Limb (tissue), 2 donors: ENCODE data around the gene ITPRIP.

Experiments
- DNase-seq, 2 donors: peaks; one replicate each; pipeline ENCODE4 v3.0.0-alpha.2; 2016; ENCODE audit errors: extremely low spot score in 2 of 2

The ITPRIP gene

DNA sequence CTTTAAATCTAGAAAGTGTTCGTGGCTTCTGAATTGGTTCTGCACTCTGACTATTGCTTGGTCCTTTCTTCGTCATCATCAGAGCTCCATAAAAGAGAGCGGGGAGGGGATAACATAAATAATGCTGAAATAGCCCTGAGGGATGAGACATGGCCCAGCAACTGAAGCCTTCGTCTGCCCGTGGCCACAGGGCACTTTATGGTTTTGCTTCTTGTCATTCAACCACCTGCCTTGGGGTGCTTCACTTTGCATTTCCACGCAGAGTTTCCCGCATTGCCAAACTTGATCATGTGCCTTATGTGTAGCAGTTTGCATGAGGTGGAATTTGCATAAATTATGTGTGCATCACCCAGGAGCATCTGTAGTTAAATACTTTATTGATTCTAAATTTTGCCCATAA is 53.4 kb downstream of the ITPRIP start:
- no peak for DNase-seq

DNA sequence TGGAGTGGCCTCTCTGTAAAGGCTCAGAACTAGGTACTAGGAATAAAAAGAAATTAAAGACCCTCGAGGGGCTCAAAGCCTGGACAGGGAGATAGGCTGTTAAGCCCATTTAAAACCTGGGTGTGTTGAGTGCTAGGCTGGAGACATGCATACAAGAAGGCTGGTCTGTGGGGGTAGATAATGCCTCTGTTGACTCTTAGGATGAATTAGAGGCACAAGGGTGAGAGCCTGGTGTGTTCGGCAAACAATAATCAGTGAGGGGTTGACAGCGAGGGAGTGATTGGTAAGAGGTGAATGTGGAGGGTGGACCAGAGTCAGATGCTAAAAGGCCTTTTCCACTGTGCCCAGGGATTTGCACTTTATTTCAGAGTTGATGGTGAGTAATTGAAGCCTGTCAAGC is 56.6 kb downstream of the ITPRIP start:
- DNase-seq: no peak

DNA sequence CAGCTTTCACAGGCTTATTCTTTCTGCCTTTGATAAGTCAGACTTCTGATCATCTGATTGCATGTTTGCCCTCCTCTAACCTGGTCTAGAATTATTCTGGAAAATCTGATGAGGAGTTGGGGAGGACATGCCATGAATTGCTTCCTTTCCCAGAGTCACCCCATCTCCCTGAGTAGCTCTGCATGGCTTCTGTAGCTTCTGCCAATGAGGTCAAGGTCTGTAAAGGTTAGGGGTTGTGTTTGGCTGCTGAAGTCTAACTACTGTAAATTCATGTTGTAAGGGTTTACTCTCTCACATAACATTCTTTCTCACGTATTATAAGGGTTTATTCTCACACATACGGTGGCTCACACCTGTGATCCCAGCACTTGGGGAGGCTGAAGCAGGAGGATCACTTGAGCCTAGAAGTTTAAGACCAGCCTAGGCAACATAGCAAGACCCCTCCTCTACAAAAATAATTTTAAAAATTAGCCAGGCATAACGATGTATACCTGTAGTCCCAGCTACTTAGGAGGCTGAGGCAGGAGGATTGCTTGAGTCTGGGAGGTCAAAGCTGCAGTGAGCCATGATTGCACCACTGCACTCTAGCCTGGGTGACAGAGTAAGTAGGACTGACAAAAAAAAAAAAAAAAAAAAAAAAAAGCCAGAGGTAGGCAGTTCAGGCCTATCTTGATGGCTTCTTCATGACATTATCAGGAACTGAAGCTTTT is 58.6 kb downstream of the ITPRIP start:
- DNase-seq: no peak

DNA sequence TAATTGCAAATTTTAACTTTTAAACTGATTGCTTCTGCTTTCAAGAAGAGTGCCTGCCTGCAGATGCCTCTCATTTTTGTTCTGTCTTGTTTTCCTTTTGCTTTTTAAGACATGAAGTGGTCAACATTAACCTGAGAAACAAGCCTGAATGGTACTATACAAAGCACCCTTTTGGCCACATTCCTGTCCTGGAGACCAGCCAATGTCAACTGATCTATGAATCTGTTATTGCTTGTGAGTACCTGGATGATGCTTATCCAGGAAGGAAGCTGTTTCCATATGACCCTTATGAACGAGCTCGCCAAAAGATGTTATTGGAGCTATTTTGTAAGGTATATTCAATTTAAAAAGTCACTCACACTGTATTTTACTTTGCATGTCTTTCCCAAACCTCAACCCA is 60.5 kb downstream of the ITPRIP start:
- DNase-seq: no peak

DNA sequence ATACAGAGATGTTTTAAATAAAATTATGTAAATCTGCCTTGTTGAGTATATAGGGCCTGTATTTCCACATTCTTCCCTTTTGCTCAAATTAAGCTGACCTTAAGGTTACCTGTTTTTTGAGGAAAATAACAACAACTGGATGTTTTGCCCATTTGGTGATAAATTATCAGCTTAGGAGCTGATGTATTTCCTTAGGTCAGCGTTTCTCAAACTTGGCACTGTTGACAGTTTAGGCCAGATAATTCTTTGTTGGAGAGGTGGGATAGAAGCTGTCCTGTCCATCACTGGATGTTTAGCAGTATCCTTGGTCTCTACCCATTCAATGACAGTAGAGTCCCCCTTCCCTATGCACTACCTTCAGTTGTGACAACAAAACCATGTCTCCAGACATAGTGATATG is 62.1 kb downstream of the ITPRIP start:
- DNase-seq: no peak

DNA sequence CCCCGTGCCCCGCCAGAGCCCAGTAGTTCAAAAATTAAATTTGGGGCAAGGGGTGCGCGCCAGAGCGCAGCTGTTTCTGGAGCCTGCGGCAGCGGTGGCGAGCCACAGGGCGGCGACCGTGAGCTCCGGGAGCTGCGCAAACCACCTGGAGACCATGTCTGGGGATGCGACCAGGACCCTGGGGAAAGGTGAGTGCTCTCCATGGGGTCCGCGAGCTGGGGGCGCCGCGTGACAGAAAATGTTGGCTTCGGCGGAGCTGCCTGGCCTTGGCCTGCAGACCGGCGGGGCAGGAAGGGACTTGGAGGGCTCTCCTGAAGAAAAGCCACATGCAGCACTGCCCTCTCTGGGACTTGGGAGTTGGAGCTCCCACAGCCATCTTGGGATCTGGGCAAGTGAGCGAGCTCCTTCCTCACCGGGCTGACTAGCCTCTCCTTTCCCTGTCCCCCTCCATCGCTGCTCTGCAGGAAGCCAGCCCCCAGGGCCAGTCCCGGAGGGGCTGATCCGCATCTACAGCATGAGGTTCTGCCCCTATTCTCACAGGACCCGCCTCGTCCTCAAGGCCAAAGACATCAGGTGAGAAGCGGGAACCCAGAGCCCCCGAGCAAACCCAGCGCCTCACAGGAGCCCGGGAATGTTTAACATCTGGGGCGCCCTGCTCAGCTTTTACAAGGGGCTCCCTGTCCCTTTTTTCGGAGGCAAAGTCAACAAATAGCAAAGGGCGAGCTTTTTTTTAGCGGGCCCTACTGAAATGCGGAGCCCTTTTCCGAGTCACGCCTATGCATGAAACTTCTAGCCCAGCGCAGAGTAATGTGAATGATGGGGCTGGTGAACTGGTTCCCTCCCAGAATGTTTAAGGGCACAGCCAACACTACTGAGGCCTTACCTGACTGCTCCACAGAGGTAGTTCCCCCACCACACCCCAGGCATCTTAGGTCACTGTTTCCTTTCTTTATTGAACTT is 63.2 kb downstream of the ITPRIP start:
- peak in 1 of 2 donors; percentile 71 for DNase-seq

DNA sequence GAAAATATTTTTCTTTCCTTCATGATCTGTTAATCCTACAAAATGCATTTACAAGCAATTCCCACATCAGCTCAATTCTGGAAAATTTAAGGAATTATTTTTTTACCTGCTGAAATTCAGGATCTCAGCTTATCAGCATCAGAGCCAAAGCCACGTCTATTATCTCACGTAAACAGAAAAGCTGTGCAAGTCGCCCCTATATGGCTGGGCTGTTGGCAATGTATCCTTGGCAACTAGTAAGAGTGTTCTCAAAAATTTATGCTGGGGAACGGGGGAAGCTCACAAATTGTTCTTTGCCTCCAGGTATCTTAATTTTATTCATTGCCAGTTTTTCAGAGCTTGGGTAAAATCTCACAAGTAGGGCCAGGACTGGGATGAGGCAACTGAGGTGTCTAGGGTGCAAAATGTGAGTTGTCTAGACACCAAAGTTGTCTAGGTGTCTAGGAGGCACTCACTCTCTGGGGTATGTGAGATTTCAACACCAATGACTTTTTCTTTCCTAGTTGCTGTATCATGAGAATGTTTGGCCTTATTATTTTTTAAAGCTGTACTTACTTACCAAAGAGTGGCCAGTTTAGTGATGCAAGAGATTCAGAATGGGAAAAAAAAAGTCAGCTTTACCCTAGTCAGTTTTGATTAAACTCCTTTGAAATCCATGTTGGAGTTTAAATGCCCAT is 64.2 kb downstream of the ITPRIP start:
- DNase-seq: no peak

DNA sequence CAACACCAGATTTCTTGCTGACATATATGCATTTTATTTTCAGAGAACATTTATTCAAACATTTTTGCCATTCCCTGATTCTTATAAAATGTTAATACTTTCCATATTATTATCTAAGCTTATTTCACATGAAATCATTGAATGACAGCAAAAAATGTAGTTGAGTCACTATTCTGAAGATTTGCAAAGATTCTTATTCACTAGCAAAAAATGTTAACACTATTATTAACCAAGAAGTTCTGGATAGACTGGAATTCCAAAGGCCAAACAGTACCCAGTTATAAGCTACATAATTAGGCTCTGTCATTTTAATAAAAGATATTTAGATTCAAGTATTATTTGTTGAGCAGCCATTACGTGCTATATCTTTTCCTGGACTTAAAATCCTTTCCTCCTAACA is 65.0 kb downstream of the ITPRIP start:
- no peak for DNase-seq

DNA sequence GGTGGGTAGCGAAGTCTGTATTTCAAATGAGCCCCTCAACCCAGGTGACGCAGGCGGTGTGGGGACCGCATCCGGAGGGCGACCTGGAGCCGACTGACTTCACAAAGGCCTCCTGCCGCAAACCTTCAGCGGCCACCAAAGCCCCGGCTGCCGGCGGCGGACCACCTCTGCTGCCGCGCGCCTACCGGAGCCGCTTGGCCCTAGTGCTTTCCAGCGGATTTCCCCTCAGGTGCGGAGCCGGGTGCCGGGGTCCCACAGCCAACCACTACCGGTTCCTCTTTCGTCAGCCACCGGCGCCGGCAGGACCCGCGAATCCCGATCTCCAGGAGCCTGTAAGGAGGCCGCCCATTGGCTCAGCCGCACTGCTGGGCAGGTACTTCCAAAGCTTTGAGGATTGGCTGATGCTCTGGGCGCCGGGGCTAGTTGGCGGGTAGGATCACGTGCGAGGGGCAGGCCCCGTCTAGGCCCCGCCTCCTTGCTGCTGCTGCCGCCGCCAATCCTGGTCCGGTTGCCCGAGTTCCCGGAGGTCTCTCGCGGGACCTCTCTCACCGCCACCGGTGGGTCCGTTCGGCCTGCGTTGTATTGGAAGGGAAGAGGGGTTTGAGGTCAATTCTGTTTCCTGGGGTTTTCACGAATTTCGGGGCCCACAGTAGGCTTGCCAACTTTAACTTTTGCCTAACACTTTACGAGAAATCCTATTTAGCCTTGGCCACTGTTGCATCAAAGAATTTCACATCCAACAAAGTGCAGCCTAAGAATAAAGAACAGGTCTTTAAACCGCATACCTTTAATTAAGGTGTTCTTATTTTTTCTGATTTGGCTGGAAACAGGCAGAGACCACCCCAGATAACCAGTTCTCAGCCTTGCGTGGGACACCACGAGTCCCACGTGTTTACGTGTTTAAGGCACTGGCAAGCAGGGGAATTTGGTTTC is 69.3 kb downstream of the ITPRIP start, which contains the start of gene GSTO2:
Gene GSTO2 (plus strand): TSS at position 472 of the 933 bp plus-strand sequence. CDS start 5,732 bp downstream, outside the sequence.
- peak; percentile 98 to 99 for DNase-seq

DNA sequence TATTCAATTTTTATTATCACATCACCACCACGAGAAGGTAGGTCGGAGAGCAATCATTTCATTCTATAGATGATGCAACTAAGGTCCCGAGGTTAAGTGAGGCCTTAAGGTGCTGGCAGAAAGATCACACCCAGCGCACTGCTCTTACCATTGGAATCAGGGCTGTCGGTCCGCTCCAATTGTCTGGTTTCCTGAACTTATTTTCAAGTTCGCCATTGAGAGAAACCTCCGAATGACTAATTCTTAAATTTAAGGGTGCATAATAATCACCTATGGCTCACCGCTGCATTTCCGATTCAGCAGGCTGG is 69.9 kb downstream of the ITPRIP start:
- DNase-seq: no peak

DNA sequence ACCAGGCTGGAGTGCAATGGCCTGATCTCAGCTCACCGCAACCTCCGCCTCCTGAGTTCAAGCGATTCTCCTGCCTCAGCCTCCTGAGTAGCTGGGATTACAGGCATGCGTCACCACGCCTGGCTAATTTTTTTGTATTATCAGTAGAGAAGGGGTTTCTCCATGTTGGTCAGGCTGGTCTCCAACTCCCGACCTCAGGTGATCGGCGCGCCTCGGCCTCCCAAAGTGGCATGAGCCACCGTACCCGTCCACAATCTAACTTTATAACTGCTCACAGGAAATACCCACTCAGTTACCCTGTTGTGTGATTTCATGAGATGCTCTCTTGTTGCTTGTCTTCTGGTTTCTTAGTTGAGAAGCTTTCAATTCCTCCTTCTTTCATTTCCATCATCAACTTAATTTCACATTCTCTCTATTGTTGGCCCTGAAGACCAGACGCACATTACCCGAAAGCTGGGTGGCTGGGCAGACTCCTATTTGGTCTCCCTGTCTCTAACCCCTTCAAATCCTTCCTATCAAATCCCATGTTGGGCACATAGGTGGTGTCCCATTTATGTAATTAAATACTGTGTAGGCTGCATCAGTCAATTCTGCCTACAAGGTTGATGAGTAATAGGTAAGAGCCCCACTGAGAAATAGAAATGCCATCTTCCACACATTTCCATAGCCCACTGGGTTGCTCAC is 70.4 kb downstream of the ITPRIP start:
- DNase-seq: no peak

DNA sequence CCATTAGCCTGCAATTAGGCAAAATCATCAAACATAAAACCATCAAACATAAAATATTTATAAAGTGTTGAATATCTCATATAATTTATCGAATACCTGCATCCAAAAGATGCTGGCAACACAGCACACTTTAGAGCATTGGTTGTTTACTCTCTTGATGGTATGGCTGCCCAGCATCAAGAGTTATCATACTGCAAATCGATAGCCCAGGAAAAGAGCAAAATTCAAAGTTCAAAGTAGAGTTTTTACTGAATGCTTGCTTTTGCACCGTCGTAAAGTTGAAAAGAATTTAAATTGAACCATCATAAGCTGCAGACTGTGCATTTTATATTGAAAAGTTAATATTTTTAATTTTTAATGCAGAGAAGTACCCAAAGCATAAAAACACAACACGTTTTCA is 73.5 kb downstream of the ITPRIP start:
- DNase-seq: no peak

DNA sequence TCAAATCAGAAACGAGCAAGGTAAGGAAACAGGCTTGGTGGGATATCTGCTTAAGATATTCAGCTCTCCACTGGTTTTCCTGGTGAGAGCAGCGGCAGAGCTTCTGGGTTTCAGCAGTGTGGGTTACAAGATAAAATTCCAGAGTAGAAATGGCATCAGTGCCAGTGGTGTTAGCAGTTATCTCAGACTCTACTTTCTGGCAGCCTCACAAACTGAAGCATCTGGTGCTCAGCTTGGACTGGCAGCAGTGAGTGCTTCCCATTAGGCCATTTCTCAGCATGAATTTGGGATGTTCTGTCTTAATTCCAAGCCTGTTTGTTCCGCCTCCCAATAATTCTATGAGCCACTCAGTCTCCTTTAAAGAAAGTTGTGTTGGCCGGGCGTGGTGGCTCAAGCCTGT is 76.2 kb downstream of the ITPRIP start:
- no peak for DNase-seq

DNA sequence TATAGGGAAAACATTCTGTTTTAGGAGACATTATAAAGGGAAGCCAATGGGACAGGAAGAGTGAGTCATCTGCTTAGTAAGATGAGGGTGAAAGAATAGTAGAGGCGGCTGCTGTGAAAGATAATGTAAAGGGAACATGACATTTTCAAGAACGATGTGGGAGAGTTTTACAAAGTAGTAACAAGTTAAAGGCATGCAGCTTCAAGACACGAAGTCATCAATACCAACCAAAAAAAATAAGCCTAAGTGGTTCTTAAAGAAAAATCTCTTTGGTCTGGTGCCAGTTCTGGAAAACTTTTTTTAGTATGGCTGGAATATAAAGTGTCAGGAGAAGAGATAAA is 77.5 kb downstream of the ITPRIP start:
- no peak for DNase-seq

DNA sequence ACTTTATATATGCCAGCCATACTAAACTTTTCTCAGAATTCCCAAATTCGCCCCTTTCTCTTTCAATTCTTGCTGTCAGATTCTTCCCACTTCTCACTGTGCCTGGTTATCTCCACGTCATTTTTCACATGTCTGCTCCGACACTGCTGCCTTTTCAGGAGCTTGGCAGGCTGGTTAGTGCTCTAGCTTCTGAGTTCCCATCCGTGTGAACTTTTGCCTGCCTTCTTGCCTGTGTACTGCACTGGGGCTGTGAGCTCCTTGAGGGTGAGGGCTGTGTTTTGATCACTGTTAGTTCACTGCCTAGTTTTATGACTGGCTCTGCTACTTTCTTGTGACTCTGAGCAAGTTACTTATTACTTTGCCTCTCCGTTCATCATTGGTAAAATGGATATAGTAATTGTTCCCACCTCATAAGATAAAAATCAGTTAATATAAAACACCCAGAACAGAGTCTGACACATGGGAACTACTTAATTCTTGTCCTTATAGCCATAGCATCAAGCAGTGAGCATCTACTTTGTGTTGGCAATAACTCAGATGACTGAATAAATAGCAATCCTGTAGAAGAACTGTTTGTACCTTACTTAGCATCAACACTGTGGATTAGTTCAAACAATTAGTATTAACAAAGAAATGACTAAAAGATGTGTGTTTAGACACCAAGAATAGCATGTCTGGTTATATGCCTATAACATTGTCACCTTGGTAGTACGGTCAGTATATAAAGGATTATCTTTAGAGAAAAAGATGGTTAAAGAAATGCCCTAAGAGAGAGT is 78.1 kb downstream of the ITPRIP start:
- DNase-seq: no peak
